Tibial artery (tissue), 4 donors: ENCODE measurements around the gene TRAF1.
A peak's percentile ranks its signal among the peaks of the same experiment; 100 is the strongest.
"Not testable (repeated sequence)": the region's sequence is repeated elsewhere in the genome, so short reads cannot be mapped to it uniquely, and the experiment has no call there.

Experiments
- DNase-seq, 2 donors: peaks; one replicate each; pipeline ENCODE4 v3.0.0-alpha.2; 2019
- H3K27ac ChIP-seq, 2 donors: fragments of 200-600 bp; sonication (generic) in 1 of 2; 1 replicate in 1 of 2; 2 replicates in 1 of 2; pipeline ENCODE4 v1.5.1; 2018 to 2019; ENCODE audit warnings: mild to moderate bottlenecking in 1 of 2
- H3K27me3 ChIP-seq, 2 donors: fragments of 200-600 bp; sonication (generic) in 1 of 2; one replicate each; pipeline versions ENCODE4 v1.5.1 to v1.6.0; 2016 to 2019
- H3K36me3 ChIP-seq, 3 donors: fragments of 200-600 bp; sonication (generic) in 2 of 3; one replicate each; pipeline ENCODE4 v1.5.1; 2016 to 2019; ENCODE audit warnings: mild to moderate bottlenecking in 2 of 3
- H3K4me1 ChIP-seq, 4 donors: fragments of 200-600 bp; sonication (generic) in 2 of 4; 1 replicate in 3 of 4; 2 replicates in 1 of 4; pipeline ENCODE4 v1.5.1; 2016 to 2019
- H3K4me3 ChIP-seq, 2 donors: fragments of 200-600 bp; sonication (generic) in 1 of 2; 1 replicate in 1 of 2; 2 replicates in 1 of 2; pipeline ENCODE4 v1.5.1; 2018 to 2019; ENCODE audit warnings: mild to moderate bottlenecking in 2 of 2
- H3K9me3 ChIP-seq, 3 donors: fragments of 200-600 bp; sonication (generic) in 1 of 3; one replicate each; pipeline ENCODE4 v1.5.1; 2016 to 2019
- intact Hi-C: fragments of 100-400 bp; cut with DNase I; formaldehyde crosslinking; loops from one replicate; pipeline ENCODE4 v1.15.0; 2023; ENCODE audit warnings: low total_unique reads
- TF ChIP-seq, protein P1 (sequence below), 2 experiments: fragments of 200-600 bp in 1 of 2; fragments of 450-650 bp in 1 of 2; IDR thresholded peaks; one replicate each; pipeline ENCODE4 v1.5.1; 2017 to 2019; ENCODE audit warnings: antibody characterized with exemption in 2 of 2, mild to moderate bottlenecking in 1 of 2, moderate library complexity in 1 of 2

TRAF1 gene, protein sequence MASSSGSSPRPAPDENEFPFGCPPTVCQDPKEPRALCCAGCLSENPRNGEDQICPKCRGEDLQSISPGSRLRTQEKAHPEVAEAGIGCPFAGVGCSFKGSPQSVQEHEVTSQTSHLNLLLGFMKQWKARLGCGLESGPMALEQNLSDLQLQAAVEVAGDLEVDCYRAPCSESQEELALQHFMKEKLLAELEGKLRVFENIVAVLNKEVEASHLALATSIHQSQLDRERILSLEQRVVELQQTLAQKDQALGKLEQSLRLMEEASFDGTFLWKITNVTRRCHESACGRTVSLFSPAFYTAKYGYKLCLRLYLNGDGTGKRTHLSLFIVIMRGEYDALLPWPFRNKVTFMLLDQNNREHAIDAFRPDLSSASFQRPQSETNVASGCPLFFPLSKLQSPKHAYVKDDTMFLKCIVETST

DNA sequence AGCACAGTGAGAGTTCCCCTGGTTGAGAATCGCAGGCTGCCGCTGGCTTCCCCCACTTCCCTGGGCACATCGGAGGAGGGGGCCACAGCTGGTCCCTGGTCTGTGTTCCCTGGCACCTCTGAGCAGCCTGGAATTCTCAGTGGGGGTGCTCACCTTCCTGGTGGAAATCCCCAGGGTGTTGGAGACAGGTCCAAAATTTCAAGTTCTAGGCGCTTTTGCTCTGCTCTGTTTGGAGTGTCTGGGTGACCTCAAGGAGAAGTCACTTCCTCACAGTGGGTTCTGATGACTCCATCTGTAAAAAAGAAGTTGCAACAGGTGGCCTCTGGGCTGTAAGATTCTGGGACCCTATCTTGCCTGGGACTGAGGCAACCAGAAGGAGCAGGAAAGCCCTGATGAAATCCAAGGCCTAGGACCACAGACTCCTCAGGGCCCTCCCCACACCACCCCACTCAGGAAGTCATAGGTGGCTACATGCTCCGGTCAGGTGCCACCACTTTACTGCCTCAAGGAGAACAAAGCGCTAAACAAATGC is at the start of gene TRAF1:
Gene TRAF1 (minus strand): TSS at position 400 of the 532 bp plus-strand sequence. CDS start 721 bp downstream, outside the sequence.
- H3K4me1 ChIP-seq = peaks cover 0 to 93% (median 54%) of the 10 kb centered on the region in 4 donors
- intact Hi-C loops = no loop called here

DNA sequence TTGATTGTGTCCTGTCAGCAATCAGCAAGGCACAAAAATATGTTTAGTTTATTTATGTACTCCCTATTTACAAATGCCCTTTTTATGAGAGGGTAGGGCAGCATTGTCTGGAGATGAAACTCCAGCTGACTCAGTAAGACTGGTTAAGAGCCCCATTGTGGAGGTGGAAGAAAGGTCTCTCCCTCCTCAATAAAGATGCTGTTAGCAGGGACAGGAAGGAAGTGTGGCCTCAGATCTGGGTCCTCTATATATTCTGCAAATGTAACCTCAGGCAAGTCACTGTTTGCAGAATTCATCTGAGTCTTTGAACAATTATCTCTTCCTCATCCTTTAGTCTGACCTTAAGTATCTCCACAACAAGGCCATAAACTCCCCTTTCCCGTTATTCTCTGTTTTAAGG is 48.3 kb upstream of the TRAF1 start:
- H3K4me3 ChIP-seq = no peak overlapping the region
- H3K9me3 ChIP-seq = no peaks in the 10 kb centered on the region
- intact Hi-C loops = no loop called here
- H3K27me3 ChIP-seq = no peaks in the 10 kb centered on the region
- TF ChIP-seq, protein P1, sequence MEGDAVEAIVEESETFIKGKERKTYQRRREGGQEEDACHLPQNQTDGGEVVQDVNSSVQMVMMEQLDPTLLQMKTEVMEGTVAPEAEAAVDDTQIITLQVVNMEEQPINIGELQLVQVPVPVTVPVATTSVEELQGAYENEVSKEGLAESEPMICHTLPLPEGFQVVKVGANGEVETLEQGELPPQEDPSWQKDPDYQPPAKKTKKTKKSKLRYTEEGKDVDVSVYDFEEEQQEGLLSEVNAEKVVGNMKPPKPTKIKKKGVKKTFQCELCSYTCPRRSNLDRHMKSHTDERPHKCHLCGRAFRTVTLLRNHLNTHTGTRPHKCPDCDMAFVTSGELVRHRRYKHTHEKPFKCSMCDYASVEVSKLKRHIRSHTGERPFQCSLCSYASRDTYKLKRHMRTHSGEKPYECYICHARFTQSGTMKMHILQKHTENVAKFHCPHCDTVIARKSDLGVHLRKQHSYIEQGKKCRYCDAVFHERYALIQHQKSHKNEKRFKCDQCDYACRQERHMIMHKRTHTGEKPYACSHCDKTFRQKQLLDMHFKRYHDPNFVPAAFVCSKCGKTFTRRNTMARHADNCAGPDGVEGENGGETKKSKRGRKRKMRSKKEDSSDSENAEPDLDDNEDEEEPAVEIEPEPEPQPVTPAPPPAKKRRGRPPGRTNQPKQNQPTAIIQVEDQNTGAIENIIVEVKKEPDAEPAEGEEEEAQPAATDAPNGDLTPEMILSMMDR (IDR thresholded peaks at IDR 0.05) = no peak
- no peak for DNase-seq
- no peaks in the 10 kb centered on the region for H3K4me1 ChIP-seq
- peaks cover 0 to 17% (median 6%) of the 10 kb centered on the region in 3 donors for H3K36me3 ChIP-seq
- no peak overlapping the region for H3K27ac ChIP-seq

More for the DNA sequence above, at the start of gene TRAF1:
- Histone ChIP-seq H3K27ac (peak within 1 kb of the TSS; percentile 94), H3K4me3 (peak within 1 kb of the TSS; percentile 19 to 27), H3K36me3 (no peaks in the 10 kb centered on the region), H3K27me3 (no peaks in the 10 kb centered on the region), H3K9me3 (no peaks in the 10 kb centered on the region)
- TF ChIP-seq, protein P1 (IDR thresholded peaks at IDR 0.05) = no peak
- peak in 1 of 2 donors; percentile 69 for DNase-seq

DNA sequence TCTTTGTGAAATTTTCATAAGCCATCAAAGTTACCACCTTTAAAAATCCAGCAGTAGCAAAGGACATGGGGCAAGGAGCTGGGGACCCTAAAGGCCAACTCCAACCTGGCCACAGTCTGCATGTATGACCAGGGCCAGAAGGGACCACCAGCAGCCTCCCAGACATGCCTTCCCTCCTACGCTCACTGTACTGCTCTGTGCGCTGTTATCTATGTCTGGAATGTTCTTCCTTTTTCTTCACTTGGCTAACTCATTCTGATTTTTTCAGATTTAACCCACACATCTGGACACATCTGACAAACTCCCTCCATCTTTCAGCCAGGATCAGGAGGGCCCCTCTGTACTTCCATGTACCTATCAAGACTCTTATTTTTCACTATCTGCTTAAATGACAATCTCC is 47.6 kb upstream of the TRAF1 start:
- DNase-seq = no peak
- intact Hi-C loops = no loop called here
- TF ChIP-seq, protein P1 (IDR thresholded peaks at IDR 0.05) = no peak
- no peak overlapping the region for H3K27ac ChIP-seq
- H3K36me3 ChIP-seq = peaks cover 0 to 10% (median 6%) of the 10 kb centered on the region in 3 donors
- no peaks in the 10 kb centered on the region for H3K27me3 ChIP-seq
- H3K4me1 ChIP-seq = no peaks in the 10 kb centered on the region
- no peaks in the 10 kb centered on the region for H3K9me3 ChIP-seq
- no peak overlapping the region for H3K4me3 ChIP-seq

DNA sequence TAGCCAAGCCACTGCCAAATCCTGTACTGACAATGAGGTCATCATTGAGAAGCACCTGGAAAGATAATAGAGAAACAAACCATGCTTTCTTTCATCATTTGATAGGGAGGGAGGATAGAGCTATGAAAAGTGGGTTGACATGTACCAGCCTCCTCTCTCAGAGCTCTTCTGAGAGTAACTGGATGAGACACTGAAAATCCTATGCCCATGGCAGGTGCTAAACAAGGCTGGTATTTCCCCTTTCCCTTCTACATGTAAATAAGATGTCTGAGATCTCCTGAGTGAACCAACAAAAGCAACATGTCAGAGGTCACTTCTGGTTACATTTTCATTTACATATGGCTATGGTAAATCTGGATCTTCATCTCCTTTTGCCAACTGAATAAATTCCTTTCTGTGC is 45.3 kb upstream of the TRAF1 start:
- no peaks in the 10 kb centered on the region for H3K27me3 ChIP-seq
- no peak for DNase-seq
- intact Hi-C loops = no loop called here
- no peaks in the 10 kb centered on the region for H3K9me3 ChIP-seq
- no peak overlapping the region for H3K4me3 ChIP-seq
- no peak overlapping the region for H3K27ac ChIP-seq
- H3K36me3 ChIP-seq = peaks cover 0 to 6% (median 6%) of the 10 kb centered on the region in 3 donors
- peaks cover 0 to 4% (median under 1%) of the 10 kb centered on the region in 4 donors for H3K4me1 ChIP-seq
- TF ChIP-seq, protein P1 (IDR thresholded peaks at IDR 0.05) = no peak

DNA sequence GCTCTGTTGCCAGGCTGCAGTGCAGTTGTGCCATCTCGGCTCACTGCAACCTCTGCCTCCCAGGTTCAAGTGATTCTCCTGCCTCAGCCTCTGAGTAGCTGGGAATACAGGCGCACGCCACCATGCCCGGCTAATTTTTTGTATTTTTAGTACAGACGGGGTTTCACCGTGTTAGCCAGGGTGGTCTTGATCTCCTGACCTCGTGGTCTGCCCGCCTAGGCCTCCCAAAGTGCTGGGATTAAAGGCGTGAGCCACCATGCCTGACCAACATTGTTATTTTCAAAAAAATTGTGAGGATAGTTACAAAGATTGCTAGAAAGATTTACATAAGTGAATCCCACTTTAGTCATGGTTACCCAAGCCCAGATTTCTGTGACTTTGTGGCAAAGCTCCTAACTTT is 44.9 kb upstream of the TRAF1 start:
- H3K4me3 ChIP-seq, H3K9me3 ChIP-seq, H3K36me3 ChIP-seq, H3K4me1 ChIP-seq, DNase-seq, H3K27ac ChIP-seq, H3K27me3 ChIP-seq, intact Hi-C loops: not testable (repeated sequence)

DNA sequence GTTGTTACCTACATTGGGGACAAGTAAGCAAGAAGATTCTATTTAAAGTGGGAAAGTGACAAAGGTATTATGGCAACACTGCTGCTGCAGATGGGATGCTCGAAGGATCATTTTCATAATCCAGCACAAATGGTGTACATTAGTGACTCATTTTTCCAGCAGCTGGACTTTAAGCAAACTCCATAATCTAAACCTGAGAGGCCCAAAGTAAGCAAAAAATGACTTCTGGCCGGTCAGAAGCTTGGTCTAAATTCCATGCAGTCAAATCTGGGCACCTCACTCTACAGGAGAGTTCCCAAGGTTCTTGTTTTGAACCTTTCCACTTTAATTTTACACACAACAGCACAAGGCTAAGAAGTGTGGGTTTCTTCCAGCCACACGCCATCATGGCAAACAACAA is 43.6 kb upstream of the TRAF1 start:
- Histone ChIP-seq H3K9me3 (no peaks in the 10 kb centered on the region), H3K4me1 (peaks cover 0 to 21% (median 12%) of the 10 kb centered on the region in 4 donors), H3K27ac (no peak overlapping the region), H3K27me3 (no peaks in the 10 kb centered on the region), H3K36me3 (no peaks in the 10 kb centered on the region), H3K4me3 (no peak overlapping the region)
- no peak for DNase-seq
- TF ChIP-seq, protein P1 (IDR thresholded peaks at IDR 0.05) = no peak
- intact Hi-C loops = no loop called here
